Prostate gland (tissue), 2 donors: Measurements from ENCODE around the gene OR51B4. TPM values are rescaled to one million over a fixed set of nuclear protein-coding genes. Genes with fewer than 3 reads are reported as not detected.

Experiments used
- DNase-seq: peaks from one replicate; pipeline ENCODE4 v3.0.0-alpha.2; 2019; ENCODE audit warnings: low spot score
- H3K27ac ChIP-seq, 2 donors: fragments of 200-600 bp; sonication (generic); 2 replicates each; pipeline ENCODE4 v1.5.1; 2017 to 2019
- H3K27me3 ChIP-seq: fragments of 200-600 bp; sonication (generic); replicated peaks from 2 replicates; pipeline ENCODE4 v1.5.1; 2019; ENCODE audit not compliant: insufficient read depth
- H3K36me3 ChIP-seq, 2 donors: fragments of 200-600 bp; sonication (generic); 1 replicate in 1 of 2; 2 replicates in 1 of 2; pipeline versions ENCODE4 v1.5.1 to v1.8.1; 2017 to 2019
- H3K4me1 ChIP-seq: fragments of 200-600 bp; sonication (generic); replicated peaks from 2 replicates; pipeline ENCODE4 v1.5.1; 2019
- H3K4me3 ChIP-seq, 2 donors: fragments of 200-600 bp; sonication (generic); 2 replicates each; pipeline ENCODE4 v1.5.1; 2017 to 2019
- H3K9me3 ChIP-seq: fragments of 200-600 bp; sonication (generic); 2 replicates; pipeline ENCODE4 v1.5.1; 2017
- POLR2A ChIP-seq: fragments of 450-650 bp; IDR thresholded peaks from one replicate; pipeline ENCODE4 v1.6.1; 2016; ENCODE audit warnings: antibody characterized with exemption, mild to moderate bottlenecking
- POLR2AphosphoS5 ChIP-seq: sonication (generic); formaldehyde crosslinking; IDR thresholded peaks from one replicate; pipeline ENCODE4 v1.6.1; 2017; ENCODE audit warnings: antibody characterized with exemption
- WGBS: methylation state at CpG from one replicate; pipeline ENCODE4 v1.1.5; 2018; 5-methylcytosine and 5-hydroxymethylcytosine counted together
- intact Hi-C: fragments of 100-400 bp; cut with DNase I; formaldehyde crosslinking; loops from one replicate; pipeline ENCODE4 v1.14.2; 2022
- total RNA-seq, 2 donors: library from RNA; depleted of rRNA; stranded (reverse); fragments of >200 nt; gene quantifications; one replicate each; pipeline ENCODE4 v1.1.0, GENCODE V29; 2016
- TF ChIP-seq, protein P1 (sequence below), 4 experiments: fragments of 200-600 bp in 2 of 4; fragments of 450-650 bp in 2 of 4; sonication (generic) in 2 of 4; IDR thresholded peaks; 1 replicate in 3 of 4; 2 replicates in 1 of 4; pipeline ENCODE4 v1.5.1; 2016 to 2019; ENCODE audit warnings: antibody characterized with exemption in 4 of 4, mild to moderate bottlenecking in 2 of 4, moderate library complexity in 2 of 4

OR51B4 gene
- total RNA-seq, 2 donors from 2014 or later: not detected

DNA sequence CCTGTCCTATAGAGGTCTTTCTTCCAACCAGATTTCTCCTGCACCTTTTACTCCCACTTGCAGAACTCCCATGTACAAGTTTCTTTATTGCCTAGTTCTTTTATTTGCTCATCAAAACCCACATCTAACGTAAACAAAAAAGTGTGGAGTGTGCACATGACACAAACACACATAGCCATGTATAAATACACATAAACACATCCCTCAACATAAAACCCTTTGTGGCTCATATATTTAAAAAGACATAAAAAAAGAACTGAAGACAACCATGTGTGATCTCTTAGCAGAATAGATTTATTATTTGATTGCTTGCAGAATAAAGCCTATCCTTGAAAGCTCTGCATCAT is 48.9 kb downstream of the OR51B4 start:
- no peak for TF ChIP-seq POLR2A
- TF ChIP-seq, protein P1, sequence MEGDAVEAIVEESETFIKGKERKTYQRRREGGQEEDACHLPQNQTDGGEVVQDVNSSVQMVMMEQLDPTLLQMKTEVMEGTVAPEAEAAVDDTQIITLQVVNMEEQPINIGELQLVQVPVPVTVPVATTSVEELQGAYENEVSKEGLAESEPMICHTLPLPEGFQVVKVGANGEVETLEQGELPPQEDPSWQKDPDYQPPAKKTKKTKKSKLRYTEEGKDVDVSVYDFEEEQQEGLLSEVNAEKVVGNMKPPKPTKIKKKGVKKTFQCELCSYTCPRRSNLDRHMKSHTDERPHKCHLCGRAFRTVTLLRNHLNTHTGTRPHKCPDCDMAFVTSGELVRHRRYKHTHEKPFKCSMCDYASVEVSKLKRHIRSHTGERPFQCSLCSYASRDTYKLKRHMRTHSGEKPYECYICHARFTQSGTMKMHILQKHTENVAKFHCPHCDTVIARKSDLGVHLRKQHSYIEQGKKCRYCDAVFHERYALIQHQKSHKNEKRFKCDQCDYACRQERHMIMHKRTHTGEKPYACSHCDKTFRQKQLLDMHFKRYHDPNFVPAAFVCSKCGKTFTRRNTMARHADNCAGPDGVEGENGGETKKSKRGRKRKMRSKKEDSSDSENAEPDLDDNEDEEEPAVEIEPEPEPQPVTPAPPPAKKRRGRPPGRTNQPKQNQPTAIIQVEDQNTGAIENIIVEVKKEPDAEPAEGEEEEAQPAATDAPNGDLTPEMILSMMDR (IDR thresholded peaks at IDR 0.05): no peak
- no peak for TF ChIP-seq POLR2AphosphoS5
- no peaks in the 10 kb centered on the region for H3K36me3 ChIP-seq
- H3K4me3 ChIP-seq: no peak overlapping the region
- intact Hi-C loops: no loop called here
- DNase-seq: no peak
- H3K4me1 ChIP-seq: no peaks in the 10 kb centered on the region
- no peaks in the 10 kb centered on the region for H3K9me3 ChIP-seq
- H3K27me3 ChIP-seq: no peaks in the 10 kb centered on the region
- H3K27ac ChIP-seq: no peak overlapping the region
- 20% methylated on average over 1 of the region's 1 CpG for WGBS

DNA sequence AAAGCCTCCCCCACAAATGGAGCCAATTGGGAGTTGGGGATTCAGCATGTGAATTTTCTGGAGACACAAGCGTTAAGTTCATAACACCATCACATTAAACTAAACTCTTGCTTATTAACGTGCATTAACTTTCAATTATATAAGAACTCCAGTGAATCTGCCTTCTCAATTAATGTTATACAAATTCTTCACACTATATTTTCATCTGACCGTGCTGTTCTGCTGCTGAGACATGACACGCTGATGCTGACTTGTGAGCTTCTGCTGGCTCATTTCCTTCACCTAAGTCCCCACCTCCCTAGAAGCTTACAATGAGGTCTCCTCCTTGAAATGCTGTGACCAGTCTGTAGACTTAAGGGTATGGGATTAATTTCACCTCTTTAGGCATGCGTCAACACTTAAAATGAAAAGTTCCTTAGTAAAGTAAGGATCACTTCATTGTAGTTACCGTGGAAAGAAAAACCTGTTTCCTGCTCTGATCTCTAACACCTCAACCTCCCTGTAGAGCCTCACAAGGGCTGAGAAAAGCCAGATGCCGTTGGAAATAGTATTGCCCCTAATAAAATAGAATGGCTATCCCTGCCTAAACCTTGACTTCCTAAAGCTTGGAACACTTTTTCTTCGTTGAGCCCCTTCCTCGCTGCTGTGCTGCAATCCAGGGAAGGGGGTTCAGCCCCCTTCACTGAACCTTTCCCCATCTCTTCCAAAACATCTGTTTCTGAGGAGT is 49.4 kb downstream of the OR51B4 start:
- Histone ChIP-seq H3K27me3 (no peaks in the 10 kb centered on the region), H3K4me3 (no peak overlapping the region), H3K36me3 (no peaks in the 10 kb centered on the region), H3K27ac (no peak overlapping the region), H3K4me1 (no peaks in the 10 kb centered on the region), H3K9me3 (no peaks in the 10 kb centered on the region)
- no peak for TF ChIP-seq POLR2AphosphoS5
- TF ChIP-seq, protein P1 (IDR thresholded peaks at IDR 0.05): no peak
- no peak for TF ChIP-seq POLR2A
- intact Hi-C loops: no loop called here
- no peak for DNase-seq
- 42% methylated on average over 9 of the region's 9 CpGs for WGBS

DNA sequence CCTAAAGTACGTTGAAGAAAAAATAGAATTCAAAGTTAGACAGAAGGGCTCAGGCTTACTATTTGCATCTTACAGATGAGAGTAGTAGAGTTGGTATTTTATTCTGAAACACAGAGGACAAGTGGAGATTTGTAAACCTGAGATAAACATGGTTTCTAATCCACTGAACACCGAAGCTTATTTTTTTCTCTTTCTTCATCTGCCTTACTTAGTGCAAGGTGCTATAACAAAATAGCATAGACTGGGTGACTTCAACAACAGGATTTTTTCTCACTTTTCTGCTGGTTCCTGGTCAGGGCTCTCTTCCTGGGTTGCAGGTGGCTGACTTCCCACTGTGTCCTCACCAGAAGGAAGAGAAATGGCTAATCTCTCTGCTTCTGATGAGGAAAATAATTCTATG is 50.0 kb downstream of the OR51B4 start:
- H3K27ac ChIP-seq: no peak overlapping the region
- no peaks in the 10 kb centered on the region for H3K27me3 ChIP-seq
- no peaks in the 10 kb centered on the region for H3K36me3 ChIP-seq
- no peak overlapping the region for H3K4me3 ChIP-seq
- no peak for DNase-seq
- TF ChIP-seq POLR2A (no peak), POLR2AphosphoS5 (no peak)
- TF ChIP-seq, protein P1 (IDR thresholded peaks at IDR 0.05): no peak
- WGBS: 83% methylated on average over 2 of the region's 2 CpGs
- intact Hi-C loops: no loop called here
- no peaks in the 10 kb centered on the region for H3K4me1 ChIP-seq
- no peaks in the 10 kb centered on the region for H3K9me3 ChIP-seq

Other genes with a start within 250 kb of the OR51B4 start
- not detected for gene OR52E2, start 242.3 kb downstream of the OR51B4 start, total RNA-seq
- not detected for gene OR52E1, start 232.4 kb downstream of the OR51B4 start, total RNA-seq
- gene OR52A5, start 163.6 kb downstream of the OR51B4 start, total RNA-seq: not detected
- gene OR52A1, start 147.2 kb downstream of the OR51B4 start, total RNA-seq: under 1 TPM in 1 of 2 donors, not detected in 1; 0.17 TPM
- not detected for gene OR51V1, start 101.3 kb downstream of the OR51B4 start, total RNA-seq
- gene HBB, start 74.9 kb downstream of the OR51B4 start, total RNA-seq: 10 to 100 TPM in 1 of 2 donors, 1 to 10 TPM in 1; 9.5 to 15.7 TPM
- gene HBD, start 67.5 kb downstream of the OR51B4 start, total RNA-seq: not detected
- not detected for gene HBG1, start 52.1 kb downstream of the OR51B4 start, total RNA-seq
- gene HBG2, start 47.2 kb downstream of the OR51B4 start, total RNA-seq: not detected
- not detected for gene HBE1, start 32.0 kb downstream of the OR51B4 start, total RNA-seq
- not detected for gene OR51B2, start 22.4 kb upstream of the OR51B4 start, total RNA-seq
- 1 to 10 TPM in 1 of 2 donors, under 1 TPM in 1; 0.23 to 2.5 TPM for gene OR51B5, start 41.6 kb upstream of the OR51B4 start, total RNA-seq
- not detected for gene OR51B6, start 49.6 kb upstream of the OR51B4 start, total RNA-seq
- under 1 TPM in 1 of 2 donors, not detected in 1; 0.91 TPM for gene OR51M1, start 81.9 kb upstream of the OR51B4 start, total RNA-seq
- gene OR51Q1, start 120.2 kb upstream of the OR51B4 start, total RNA-seq: not detected
- 1 to 10 TPM in 1 of 2 donors, not detected in 1; 1.1 TPM for gene OR51I1, start 139.6 kb upstream of the OR51B4 start, total RNA-seq
- not detected for gene OR51I2, start 147.4 kb upstream of the OR51B4 start, total RNA-seq
- gene OR52D1, start 186.7 kb upstream of the OR51B4 start, total RNA-seq: not detected
- 10 to 100 TPM in 1 of 2 donors, 1 to 10 TPM in 1; 2.8 to 13.5 TPM for gene UBQLN3, start 208.0 kb upstream of the OR51B4 start, total RNA-seq
- gene UBQLNL, start 214.8 kb upstream of the OR51B4 start, total RNA-seq: 1 to 10 TPM in 1 of 2 donors, under 1 TPM in 1; 0.68 to 1.6 TPM
- gene OR52H1, start 246.6 kb upstream of the OR51B4 start, total RNA-seq: under 1 TPM in 1 of 2 donors, not detected in 1; 0.57 TPM